Measurements from ENCODE around the gene LRP8.

Gene LRP8

GRCh38 chr1:53317646-53318539 lies 10.0 kb downstream of the LRP8 start:
- TF ChIP-seq, protein P1, sequence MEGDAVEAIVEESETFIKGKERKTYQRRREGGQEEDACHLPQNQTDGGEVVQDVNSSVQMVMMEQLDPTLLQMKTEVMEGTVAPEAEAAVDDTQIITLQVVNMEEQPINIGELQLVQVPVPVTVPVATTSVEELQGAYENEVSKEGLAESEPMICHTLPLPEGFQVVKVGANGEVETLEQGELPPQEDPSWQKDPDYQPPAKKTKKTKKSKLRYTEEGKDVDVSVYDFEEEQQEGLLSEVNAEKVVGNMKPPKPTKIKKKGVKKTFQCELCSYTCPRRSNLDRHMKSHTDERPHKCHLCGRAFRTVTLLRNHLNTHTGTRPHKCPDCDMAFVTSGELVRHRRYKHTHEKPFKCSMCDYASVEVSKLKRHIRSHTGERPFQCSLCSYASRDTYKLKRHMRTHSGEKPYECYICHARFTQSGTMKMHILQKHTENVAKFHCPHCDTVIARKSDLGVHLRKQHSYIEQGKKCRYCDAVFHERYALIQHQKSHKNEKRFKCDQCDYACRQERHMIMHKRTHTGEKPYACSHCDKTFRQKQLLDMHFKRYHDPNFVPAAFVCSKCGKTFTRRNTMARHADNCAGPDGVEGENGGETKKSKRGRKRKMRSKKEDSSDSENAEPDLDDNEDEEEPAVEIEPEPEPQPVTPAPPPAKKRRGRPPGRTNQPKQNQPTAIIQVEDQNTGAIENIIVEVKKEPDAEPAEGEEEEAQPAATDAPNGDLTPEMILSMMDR (conservative IDR thresholded peaks at IDR 0.05; ENCODE audit: low read depth, low read length) = no peak
- H3K9ac ChIP-seq = no peak overlapping the region
- no peaks in the 10 kb centered on the region for H4K20me1 ChIP-seq (ENCODE audit: insufficient read depth)
- H3K4me1 ChIP-seq (ENCODE audit: low read depth, poor library complexity, severe bottlenecking) = peaks cover 31% of the 10 kb centered on the region
- H3K27ac ChIP-seq = no peak overlapping the region
- H3K4me2 ChIP-seq = no peak overlapping the region
- peaks cover 87% of the 10 kb centered on the region for H3K79me2 ChIP-seq (ENCODE audit: insufficient read depth, low read depth)
- H3K36me3 ChIP-seq (ENCODE audit: insufficient read depth) = peaks cover 13% of the 10 kb centered on the region; the same call in 1 of the 2 replicates
- H2AFZ ChIP-seq (ENCODE audit: low read depth) = no peak overlapping the region
- H3K27me3 ChIP-seq (ENCODE audit: insufficient read depth, low read depth) = no peaks in the 10 kb centered on the region
- no peak overlapping the region for H3K4me3 ChIP-seq (IDR thresholded peaks at IDR 0.05; ENCODE audit: insufficient read depth, low read depth, low read length)

DNA sequence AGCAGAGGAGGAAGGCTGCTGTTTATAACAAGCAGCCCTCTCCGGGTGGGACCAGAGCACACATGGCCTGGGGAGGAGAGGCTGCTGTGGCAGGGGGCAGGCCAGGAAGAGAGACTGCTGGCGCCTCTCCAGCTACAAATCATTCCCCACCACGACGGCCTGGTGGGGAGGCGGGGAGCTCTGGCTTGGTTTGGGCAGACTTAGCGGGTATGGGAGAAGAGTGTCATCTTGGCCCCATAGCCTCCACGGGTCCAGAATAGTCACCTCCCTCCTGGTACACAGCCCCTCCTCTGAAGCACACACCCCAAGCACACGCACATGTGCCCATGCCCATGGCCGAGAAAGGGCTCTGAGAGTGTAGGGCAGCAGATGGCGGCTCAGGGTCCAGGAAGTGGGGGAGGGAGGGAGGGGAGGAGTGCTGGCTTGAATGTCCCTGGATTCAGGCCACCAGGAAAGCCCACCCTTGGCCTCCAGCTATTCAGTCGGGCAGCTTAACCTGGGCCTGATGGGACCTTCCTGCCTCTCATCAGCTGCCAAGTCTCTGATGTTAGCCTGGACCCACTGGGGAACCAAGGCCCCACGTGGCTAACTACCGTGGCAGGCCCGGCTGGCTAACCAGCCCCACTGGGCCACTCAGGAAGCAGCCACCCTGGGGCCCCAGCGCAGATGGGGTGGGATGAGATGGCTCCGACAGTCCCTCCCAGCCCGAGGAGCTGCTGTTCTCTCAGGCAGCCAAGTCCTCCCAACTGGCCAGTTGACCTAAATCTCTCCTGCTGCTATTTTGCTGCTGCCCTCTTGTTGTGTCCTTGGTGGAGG lies 10.9 kb downstream of the LRP8 start:
- Histone ChIP-seq H3K4me3 (IDR thresholded peaks at IDR 0.05; ENCODE audit: insufficient read depth, low read depth, low read length) (no peak overlapping the region), H3K27me3 (ENCODE audit: insufficient read depth, low read depth) (no peaks in the 10 kb centered on the region), H2AFZ (ENCODE audit: low read depth) (no peak overlapping the region), H3K36me3 (ENCODE audit: insufficient read depth) (peaks cover 19% of the 10 kb centered on the region; the same call in 1 of the 2 replicates), H3K4me2 (no peak overlapping the region), H3K4me1 (ENCODE audit: low read depth, poor library complexity, severe bottlenecking) (peaks cover 31% of the 10 kb centered on the region), H3K27ac (no peak overlapping the region), H3K9ac (no peak overlapping the region), H3K79me2 (ENCODE audit: insufficient read depth, low read depth) (peaks cover 87% of the 10 kb centered on the region), H4K20me1 (ENCODE audit: insufficient read depth) (no peaks in the 10 kb centered on the region)
- TF ChIP-seq, protein P1 (conservative IDR thresholded peaks at IDR 0.05; ENCODE audit: low read depth, low read length) = no peak

DNA sequence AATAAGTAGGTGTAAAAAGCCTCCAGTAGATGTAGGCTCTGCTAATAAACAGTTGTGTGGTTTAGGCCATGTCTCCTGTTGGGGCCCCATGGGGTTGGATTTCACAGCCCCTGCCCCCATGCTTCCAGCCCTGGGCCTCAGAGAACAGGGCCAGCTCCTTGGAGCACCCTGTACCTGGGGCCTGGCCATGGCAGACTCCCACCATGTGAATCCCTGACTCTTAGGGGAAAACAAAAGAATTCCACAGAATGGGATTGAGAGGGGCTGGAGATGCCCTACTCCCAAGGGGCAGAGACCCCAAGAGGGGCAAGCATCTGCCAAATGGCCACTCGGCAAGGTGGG lies 11.5 kb downstream of the LRP8 start:
- TF ChIP-seq, protein P1 (conservative IDR thresholded peaks at IDR 0.05; ENCODE audit: low read depth, low read length) = no peak
- Histone ChIP-seq H3K9ac (no peak overlapping the region), H3K27ac (no peak overlapping the region)

DNA sequence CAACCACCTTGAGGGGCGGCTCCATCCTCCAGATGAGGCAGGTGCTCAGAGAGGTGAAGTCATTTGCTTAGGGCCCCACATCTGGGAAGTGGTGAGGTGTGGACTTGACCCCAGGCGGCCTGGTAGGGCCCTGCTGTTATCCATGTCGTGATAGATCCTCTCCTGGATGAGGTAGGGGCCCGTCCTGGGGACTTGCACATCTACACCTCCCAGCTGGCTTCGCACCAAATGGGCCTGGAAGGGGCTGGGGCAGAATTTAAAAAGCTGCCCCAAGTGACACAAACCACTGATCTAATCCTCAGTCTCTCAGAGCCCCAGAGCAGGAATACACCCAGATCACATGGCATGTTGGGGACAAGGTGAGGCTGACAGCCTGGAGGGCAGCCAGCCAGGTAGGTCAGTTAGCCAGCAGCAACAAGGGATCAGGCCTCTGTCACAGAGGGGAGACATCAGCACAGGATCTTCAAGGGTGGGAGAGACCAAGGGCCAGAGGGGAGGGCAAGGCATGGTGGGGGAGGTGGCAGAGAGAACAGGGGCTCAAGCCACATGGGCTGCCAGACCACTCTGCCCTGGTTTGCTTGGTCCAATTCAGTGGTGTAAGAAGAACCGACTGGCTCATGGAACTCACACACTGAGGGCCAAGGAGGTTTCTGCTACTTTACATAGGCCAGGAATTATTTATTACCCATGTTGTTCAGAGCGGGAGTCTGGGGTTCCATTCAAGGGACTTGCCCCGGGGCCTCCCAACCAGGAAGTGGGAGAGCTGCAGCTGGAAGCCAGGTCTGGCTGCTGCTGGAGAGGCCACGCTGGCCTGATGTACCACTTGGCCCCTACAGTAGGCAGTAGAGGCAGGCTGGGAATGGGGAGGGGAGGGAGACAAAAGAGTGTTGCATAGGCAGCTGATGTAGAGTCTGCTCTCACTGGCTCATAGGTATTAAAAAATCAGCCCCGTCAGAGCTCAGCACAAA lies 12.1 kb downstream of the LRP8 start:
- Histone ChIP-seq H3K79me2 (ENCODE audit: insufficient read depth, low read depth) (peaks cover 87% of the 10 kb centered on the region), H3K27me3 (ENCODE audit: insufficient read depth, low read depth) (no peaks in the 10 kb centered on the region), H3K9ac (no peak overlapping the region; the same call in 1 of the 2 replicates), H3K4me3 (IDR thresholded peaks at IDR 0.05; ENCODE audit: insufficient read depth, low read depth, low read length) (no peak overlapping the region), H3K4me2 (no peak overlapping the region), H3K36me3 (ENCODE audit: insufficient read depth) (peaks cover 20% of the 10 kb centered on the region; the same call in 1 of the 2 replicates), H3K4me1 (ENCODE audit: low read depth, poor library complexity, severe bottlenecking) (peaks cover 31% of the 10 kb centered on the region), H3K27ac (no peak overlapping the region), H4K20me1 (ENCODE audit: insufficient read depth) (no peaks in the 10 kb centered on the region), H2AFZ (ENCODE audit: low read depth) (no peak overlapping the region)
- TF ChIP-seq, protein P1 (conservative IDR thresholded peaks at IDR 0.05; ENCODE audit: low read depth, low read length) = no peak

More for the DNA sequence above, 11.5 kb downstream of the LRP8 start:
- Histone ChIP-seq H3K79me2 (ENCODE audit: insufficient read depth, low read depth) (peaks cover 87% of the 10 kb centered on the region), H3K4me2 (no peak overlapping the region), H4K20me1 (ENCODE audit: insufficient read depth) (no peaks in the 10 kb centered on the region), H2AFZ (ENCODE audit: low read depth) (no peak overlapping the region), H3K27me3 (ENCODE audit: insufficient read depth, low read depth) (no peaks in the 10 kb centered on the region), H3K36me3 (ENCODE audit: insufficient read depth) (peaks cover 23% of the 10 kb centered on the region; the same call in 1 of the 2 replicates), H3K4me3 (IDR thresholded peaks at IDR 0.05; ENCODE audit: insufficient read depth, low read depth, low read length) (no peak overlapping the region), H3K4me1 (ENCODE audit: low read depth, poor library complexity, severe bottlenecking) (peaks cover 31% of the 10 kb centered on the region)

Data from KMS-11 (cell line).